Measurements from ENCODE around the gene BRD4. TPM values are rescaled to one million over a fixed set of nuclear protein-coding genes. Genes with fewer than 3 reads are reported as not detected.
A peak's percentile ranks its signal among the peaks of the same experiment; 100 is the strongest.

The BRD4 gene
- total RNA-seq, 6 donors from 2014 or later, result 41.9 to 117 (median 79.3) TPM

GRCh38 chr19:15262011-15262410 is 70.3 kb downstream of the BRD4 start:
- H3K9me3 ChIP-seq, result no peaks in the 10 kb centered on the region
- H3K27ac ChIP-seq, result no peak overlapping the region
- ATAC-seq (ENCODE audit: low FRiP score in 2 of 2) (no peak), DNase-seq (no peak)
- no peak overlapping the region for H3K4me3 ChIP-seq
- H3K36me3 ChIP-seq, result peaks cover 29 to 98% (median 87%) of the 10 kb centered on the region in 4 donors
- WGBS, 2 donors, result 82 to 94% methylated on average over 2 to 4 of the region's 4 CpGs
- no peaks in the 10 kb centered on the region for H3K27me3 ChIP-seq
- peaks cover 27 to 33% (median 29%) of the 10 kb centered on the region in 4 donors for H3K4me1 ChIP-seq
- TF ChIP-seq EP300 (IDR thresholded peaks at IDR 0.05), result no peak
- no peak for TF ChIP-seq POLR2AphosphoS5 (IDR thresholded peaks at IDR 0.05)
- no peak for TF ChIP-seq POLR2A (IDR thresholded peaks at IDR 0.05)
- no peak for TF ChIP-seq CTCF (IDR thresholded peaks at IDR 0.05)

GRCh38 chr19:15260939-15261338 is 71.4 kb downstream of the BRD4 start:
- Histone ChIP-seq H3K9me3 (no peaks in the 10 kb centered on the region), H3K36me3 (peaks cover 39 to 100% (median 91%) of the 10 kb centered on the region in 4 donors), H3K27ac (no peak overlapping the region), H3K27me3 (no peaks in the 10 kb centered on the region), H3K4me1 (peaks cover 20 to 24% (median 21%) of the 10 kb centered on the region in 4 donors), H3K4me3 (no peak overlapping the region)
- no peak for DNase-seq
- TF ChIP-seq POLR2AphosphoS5 (IDR thresholded peaks at IDR 0.05) (no peak), POLR2A (IDR thresholded peaks at IDR 0.05) (no peak), CTCF (IDR thresholded peaks at IDR 0.05) (peak in 1 of 6 experiments; percentile 9), EP300 (IDR thresholded peaks at IDR 0.05) (no peak)
- 85 to 94% methylated on average over 8 of the region's 8 CpGs for WGBS, 2 donors
- ATAC-seq (ENCODE audit: low FRiP score in 2 of 2), result no peak

GRCh38 chr19:15259907-15260306 is 72.4 kb downstream of the BRD4 start:
- no peak for TF ChIP-seq POLR2A (IDR thresholded peaks at IDR 0.05)
- no peak for TF ChIP-seq CTCF (IDR thresholded peaks at IDR 0.05)
- TF ChIP-seq EP300 (IDR thresholded peaks at IDR 0.05), result no peak
- TF ChIP-seq POLR2AphosphoS5 (IDR thresholded peaks at IDR 0.05), result no peak
- H3K36me3 ChIP-seq, result peaks cover 47 to 100% (median 93%) of the 10 kb centered on the region in 4 donors
- H3K4me1 ChIP-seq, result peaks cover 11 to 14% (median 12%) of the 10 kb centered on the region in 4 donors
- no peaks in the 10 kb centered on the region for H3K9me3 ChIP-seq
- H3K27ac ChIP-seq, result no peak overlapping the region
- ATAC-seq (ENCODE audit: low FRiP score in 2 of 2), result no peak
- WGBS, 2 donors, result 90 to 96% methylated on average over 5 of the region's 5 CpGs
- H3K27me3 ChIP-seq, result no peaks in the 10 kb centered on the region
- H3K4me3 ChIP-seq, result no peak overlapping the region
- no peak for DNase-seq

- H3K36me3 ChIP-seq, result peaks cover 59 to 100% (median 93%) of the 10 kb centered on the region in 4 donors
- H3K27me3 ChIP-seq, result no peaks in the 10 kb centered on the region
- no peak overlapping the region for H3K4me3 ChIP-seq
- TF ChIP-seq EP300 (IDR thresholded peaks at IDR 0.05) (no peak), POLR2A (IDR thresholded peaks at IDR 0.05) (no peak)
- 92 to 95% methylated on average over 2 to 6 of the region's 6 CpGs for WGBS, 2 donors
- H3K27ac ChIP-seq, result no peak overlapping the region
- ATAC-seq (ENCODE audit: low FRiP score in 2 of 2) (no peak), DNase-seq (no peak)
- peaks cover under 1 to 3% (median 2%) of the 10 kb centered on the region in 4 donors for H3K4me1 ChIP-seq
- no peaks in the 10 kb centered on the region for H3K9me3 ChIP-seq
Measured at GRCh38 chr19:15257782-15258181, 74.6 kb downstream of the BRD4 start.

GRCh38 chr19:15256708-15257331 is 75.5 kb downstream of the BRD4 start:
- no peaks in the 10 kb centered on the region for H3K9me3 ChIP-seq
- H3K27ac ChIP-seq, result no peak overlapping the region
- peaks cover 64 to 100% (median 94%) of the 10 kb centered on the region in 4 donors for H3K36me3 ChIP-seq
- no peak for ATAC-seq (ENCODE audit: low FRiP score in 2 of 2)
- H3K27me3 ChIP-seq, result no peaks in the 10 kb centered on the region
- 94% methylated on average over 12 to 22 of the region's 22 CpGs for WGBS, 2 donors
- TF ChIP-seq EP300 (IDR thresholded peaks at IDR 0.05), result no peak
- TF ChIP-seq CTCF (IDR thresholded peaks at IDR 0.05), result no peak
- TF ChIP-seq POLR2AphosphoS5 (IDR thresholded peaks at IDR 0.05), result no peak
- TF ChIP-seq POLR2A (IDR thresholded peaks at IDR 0.05), result no peak
- H3K4me1 ChIP-seq, result peaks cover 9 to 12% (median 10%) of the 10 kb centered on the region in 4 donors
- H3K4me3 ChIP-seq, result no peak overlapping the region
- DNase-seq, result no peak

Data from upper lobe of left lung (tissue), 6 donors.